HepG2 (cell line): ENCODE measurements around the gene TMEM158. TPM values are rescaled to one million over a fixed set of nuclear protein-coding genes. Genes with fewer than 3 reads are reported as not detected.
A peak's percentile ranks its signal among the peaks of the same experiment; 100 is the strongest.

Experiments
- ATAC-seq: fragments of 200-7000 bp; cut with Tn5 transposase; 3 replicates; pipeline ENCODE4 v1.9.1; 2020; ENCODE audit warnings: mild to moderate bottlenecking, moderate library complexity
- BruUV-seq: library from RNA; stranded (reverse); fragments of 400-500 nt; replicated peaks from 2 replicates; lab custom pipeline; 2021; lab: Mats Ljungman, UMichigan
- CTCF ChIA-PET: fragments of 300-600 bp; formaldehyde crosslinking; extraction: SDS; loops from one replicate; lab custom pipeline; 2021; ENCODE audit warnings: low total read pairs, inconsistent platforms, low intra/inter-chr PET ratio; lab: Yijun Ruan, JAX
- POLR2A ChIA-PET: fragments of 350-600 bp; sonication (Branson Sonifier 250); formaldehyde crosslinking; loops from one replicate; lab custom pipeline; 2020; ENCODE audit warnings: antibody characterized with exemption, inconsistent platforms; lab: Yijun Ruan, JAX
- DNase-seq: peaks from one replicate; pipeline ENCODE4 v3.0.0-alpha.2; 2015; ENCODE audit warnings: low spot score
- FAIRE-seq: peaks from 3 replicates; lab custom pipeline; 2011; peaks lifted over from hg19 to GRCh38; lab: Jason Lieb, UNC
- H2AFZ ChIP-seq: one replicate; pipeline ENCODE4 v1.6.1; 2011; ENCODE audit warnings: low read length, inconsistent platforms
- H3K27ac ChIP-seq: fragments of 300-600 bp; 3 replicates; pipeline ENCODE4 v1.8.0; 2011; ENCODE audit warnings: mixed run types, mild to moderate bottlenecking, mixed read lengths, low read length, inconsistent platforms; ENCODE audit not compliant: insufficient read depth; ENCODE audit errors: extremely low read length
- H3K27me3 ChIP-seq, 2 experiments: fragments of 200-600 bp in 1 of 2; 2 replicates in 1 of 2; 3 replicates in 1 of 2; pipeline versions ENCODE4 v1.6.0 to v1.8.0; 2011; ENCODE audit warnings: low read length in 2 of 2, mild to moderate bottlenecking in 2 of 2, moderate library complexity in 2 of 2, inconsistent platforms in 1 of 2; ENCODE audit not compliant: insufficient read depth in 2 of 2, control insufficient read depth in 1 of 2
- H3K36me3 ChIP-seq, 2 experiments: fragments of 200-600 bp in 1 of 2; replicated peaks in 1 of 2; 2 replicates in 1 of 2; 3 replicates in 1 of 2; pipeline versions ENCODE4 v1.5.1 to v1.8.0; 2011; ENCODE audit warnings: low read length in 2 of 2, inconsistent platforms in 1 of 2; ENCODE audit not compliant: insufficient read depth in 2 of 2, control insufficient read depth in 1 of 2
- H3K4me1 ChIP-seq: 2 replicates; pipeline ENCODE4 v1.5.1; 2012; ENCODE audit warnings: low read length, inconsistent platforms; ENCODE audit not compliant: insufficient read depth
- H3K4me2 ChIP-seq: 2 replicates; pipeline ENCODE4 v1.6.0; 2011; ENCODE audit warnings: low read depth, low read length, inconsistent platforms
- H3K4me3 ChIP-seq, 3 experiments: fragments of 200-600 bp in 1 of 3; sonication (generic), shearing (Covaris generic) in 1 of 3; replicated peaks in 1 of 3; 2 replicates each; pipeline ENCODE4 v1.5.1; 2011 to 2016; ENCODE audit warnings: low read length in 3 of 3, inconsistent platforms in 2 of 3, low read depth in 2 of 3, mild to moderate bottlenecking in 2 of 3, control low read depth in 1 of 3, mixed read lengths in 1 of 3; ENCODE audit not compliant: insufficient read depth in 1 of 3
- H3K79me2 ChIP-seq: one replicate; pipeline ENCODE4 v1.6.1; 2011; ENCODE audit warnings: low read length, inconsistent platforms; ENCODE audit not compliant: insufficient read depth
- H3K9ac ChIP-seq: 2 replicates; pipeline ENCODE4 v1.6.0; 2011; ENCODE audit warnings: mild to moderate bottlenecking, low read depth, low read length, inconsistent platforms; ENCODE audit not compliant: insufficient read depth
- H3K9me3 ChIP-seq: 2 replicates; pipeline ENCODE4 v1.5.1; 2012; ENCODE audit warnings: mild to moderate bottlenecking, low read length
- H4K20me1 ChIP-seq: 2 replicates; pipeline ENCODE4 v1.6.0; 2011; ENCODE audit warnings: inconsistent platforms, mild to moderate bottlenecking, low read length, moderate library complexity; ENCODE audit not compliant: insufficient read depth
- HNRNPLL ChIP-seq: fragments of 200-400 bp; formaldehyde crosslinking; IDR thresholded peaks from 2 replicates; pipeline ENCODE4 v1.6.1; 2017; ENCODE audit warnings: mild to moderate bottlenecking, low read depth, low read length; ENCODE audit not compliant: poor library complexity, severe bottlenecking
- RELA ChIP-seq: sonication (generic); formaldehyde crosslinking; IDR thresholded peaks from 2 replicates; pipeline ENCODE4 v1.4.0; 2020; ENCODE audit warnings: missing genetic modification reagents
- ZNF777 ChIP-seq: sonication (generic); formaldehyde crosslinking; IDR thresholded peaks from 2 replicates; pipeline ENCODE4 v1.4.0; 2020; ENCODE audit warnings: missing genetic modification reagents
- WGBS: methylation state at CpG from one replicate; pipeline ENCODE4 v1.1.6; 2017; ENCODE audit warnings: low lambda C conversion rate; 5-methylcytosine and 5-hydroxymethylcytosine counted together
- in situ Hi-C: cut with HindIII; loops from 2 replicates; pipeline ENCODE4 v1.10.0; 2017; ENCODE audit warnings: low pct_unique_long_range_greater_than_20kb; ENCODE audit not compliant: extremely low pct_ligation_motif_present
- intact Hi-C: fragments of 100-400 bp; cut with micrococcal nuclease; formaldehyde crosslinking; loops from one replicate; pipeline ENCODE4 v1.10.0; 2022; ENCODE audit not compliant: unreplicated experiment
- polyA plus RNA-seq, 8 experiments: library from polyadenylated mRNA; depleted of rRNA in 3 of 8; stranded (reverse) in 7 of 8; unstranded in 1 of 8; fragments of >200 nt; fragmentation: Illumina TruSeq in 4 of 8; extraction: Trizol in 4 of 8; gene quantifications; 2 replicates each; pipeline versions ENCODE4 v1.2.1 to v1.2.3, GENCODE V29; 2011 to 2016; ENCODE audit warnings: low read depth in 4 of 8, missing spikeins in 1 of 8, mixed read lengths in 1 of 8; ENCODE audit not compliant: insufficient read depth in 1 of 8
- total RNA-seq, 5 experiments: library from RNA; depleted of rRNA; stranded (reverse); fragments of >200 nt; fragmentation: Illumina TruSeq; extraction: Trizol; gene quantifications; 2 replicates each; pipeline ENCODE4 v1.2.3, GENCODE V29; 2016; ENCODE audit warnings: low read depth in 1 of 5
- TF ChIP-seq, protein P1 (sequence below): sonication (generic); formaldehyde crosslinking; IDR thresholded peaks from 2 replicates; pipeline ENCODE4 v1.4.0; 2020; ENCODE audit warnings: mild to moderate bottlenecking, missing genetic modification reagents
- TF ChIP-seq, protein P2 (sequence below): sonication (generic); formaldehyde crosslinking; IDR thresholded peaks from 2 replicates; pipeline ENCODE4 v1.4.0; 2020; ENCODE audit warnings: mild to moderate bottlenecking, missing genetic modification reagents

TMEM158 gene
- total and polyA plus RNA-seq, 2 of the 13 experiments (the other 11 are each of a cell fraction or from before 2014, with no cell fraction given): 0.13 TPM; not detected in 1

DNA sequence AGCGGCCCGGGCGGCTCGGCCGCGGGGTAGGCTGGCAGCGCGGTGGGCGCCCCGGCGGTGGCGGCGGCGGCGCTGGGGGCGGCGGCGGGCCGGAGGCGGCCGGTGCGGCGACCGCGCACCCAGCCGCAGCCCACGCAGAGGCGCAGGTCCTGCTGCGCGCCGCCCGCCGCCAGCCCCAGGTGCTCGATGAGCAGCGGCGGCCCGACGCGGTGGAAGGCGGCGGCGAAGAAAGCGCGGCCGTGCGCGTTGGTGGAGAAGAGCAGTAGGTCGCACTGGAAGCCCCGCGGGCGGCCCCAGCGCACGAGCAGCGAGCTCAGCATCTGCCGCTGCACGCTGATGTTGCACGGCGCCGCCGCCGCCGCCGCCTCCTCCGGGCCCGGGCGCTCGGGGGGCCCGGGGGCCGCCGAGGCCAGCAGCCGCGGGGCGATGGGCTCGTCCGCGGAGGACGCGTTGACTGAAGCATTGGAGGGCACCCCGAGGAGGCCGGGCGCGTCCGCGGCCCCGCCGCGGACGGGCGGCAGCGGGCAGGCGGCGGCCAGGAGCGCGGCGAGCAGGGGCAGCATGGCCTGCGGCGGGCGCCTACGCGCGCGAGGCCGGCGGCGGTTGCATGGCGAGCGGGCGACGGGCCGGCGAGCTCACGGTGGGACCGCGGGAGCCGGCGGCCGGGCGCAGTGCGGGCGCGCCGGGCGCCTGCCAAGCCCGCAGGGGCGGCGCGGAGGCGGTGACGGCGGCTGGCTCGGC is 452 bp downstream of the TMEM158 start:
- ChIA-PET POLR2A (no interaction called here), CTCF (interaction anchor here (1.1 to 1.3 kb wide), 2 partner anchors 274 to 853 kb away, joined by 3 read pairs; no protein-coding TSS in a partner anchor)
- no peak overlapping the region for H3K27ac ChIP-seq
- intact Hi-C loops: loop anchor here (5.0 kb wide), 2 partner anchors 272 to 287 kb away; no protein-coding TSS in a partner anchor
- BruUV-seq: no TSS peak
- H3K4me3 ChIP-seq: peak overlapping the region; percentile 30 to 67 (median 47); a peak in 4 of 6 replicates
- H3K27me3 ChIP-seq: peaks cover 4 to 68% of the 10 kb centered on the region in 2 experiments; a peak in 4 of 5 replicates
- H3K4me2 ChIP-seq: peak overlapping the region; percentile 74
- FAIRE-seq (no peak), ATAC-seq (no peak; the same call in 2 of the 3 replicates), DNase-seq (no peak)
- TF ChIP-seq, protein P1, sequence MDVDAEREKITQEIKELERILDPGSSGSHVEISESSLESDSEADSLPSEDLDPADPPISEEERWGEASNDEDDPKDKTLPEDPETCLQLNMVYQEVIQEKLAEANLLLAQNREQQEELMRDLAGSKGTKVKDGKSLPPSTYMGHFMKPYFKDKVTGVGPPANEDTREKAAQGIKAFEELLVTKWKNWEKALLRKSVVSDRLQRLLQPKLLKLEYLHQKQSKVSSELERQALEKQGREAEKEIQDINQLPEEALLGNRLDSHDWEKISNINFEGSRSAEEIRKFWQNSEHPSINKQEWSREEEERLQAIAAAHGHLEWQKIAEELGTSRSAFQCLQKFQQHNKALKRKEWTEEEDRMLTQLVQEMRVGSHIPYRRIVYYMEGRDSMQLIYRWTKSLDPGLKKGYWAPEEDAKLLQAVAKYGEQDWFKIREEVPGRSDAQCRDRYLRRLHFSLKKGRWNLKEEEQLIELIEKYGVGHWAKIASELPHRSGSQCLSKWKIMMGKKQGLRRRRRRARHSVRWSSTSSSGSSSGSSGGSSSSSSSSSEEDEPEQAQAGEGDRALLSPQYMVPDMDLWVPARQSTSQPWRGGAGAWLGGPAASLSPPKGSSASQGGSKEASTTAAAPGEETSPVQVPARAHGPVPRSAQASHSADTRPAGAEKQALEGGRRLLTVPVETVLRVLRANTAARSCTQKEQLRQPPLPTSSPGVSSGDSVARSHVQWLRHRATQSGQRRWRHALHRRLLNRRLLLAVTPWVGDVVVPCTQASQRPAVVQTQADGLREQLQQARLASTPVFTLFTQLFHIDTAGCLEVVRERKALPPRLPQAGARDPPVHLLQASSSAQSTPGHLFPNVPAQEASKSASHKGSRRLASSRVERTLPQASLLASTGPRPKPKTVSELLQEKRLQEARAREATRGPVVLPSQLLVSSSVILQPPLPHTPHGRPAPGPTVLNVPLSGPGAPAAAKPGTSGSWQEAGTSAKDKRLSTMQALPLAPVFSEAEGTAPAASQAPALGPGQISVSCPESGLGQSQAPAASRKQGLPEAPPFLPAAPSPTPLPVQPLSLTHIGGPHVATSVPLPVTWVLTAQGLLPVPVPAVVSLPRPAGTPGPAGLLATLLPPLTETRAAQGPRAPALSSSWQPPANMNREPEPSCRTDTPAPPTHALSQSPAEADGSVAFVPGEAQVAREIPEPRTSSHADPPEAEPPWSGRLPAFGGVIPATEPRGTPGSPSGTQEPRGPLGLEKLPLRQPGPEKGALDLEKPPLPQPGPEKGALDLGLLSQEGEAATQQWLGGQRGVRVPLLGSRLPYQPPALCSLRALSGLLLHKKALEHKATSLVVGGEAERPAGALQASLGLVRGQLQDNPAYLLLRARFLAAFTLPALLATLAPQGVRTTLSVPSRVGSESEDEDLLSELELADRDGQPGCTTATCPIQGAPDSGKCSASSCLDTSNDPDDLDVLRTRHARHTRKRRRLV (CRISPR knock-in tag): no peak
- TF ChIP-seq ZNF777 (CRISPR knock-in tag) (peak; percentile 74; the same call in 1 of the 2 replicates), HNRNPLL (peak; percentile 67), RELA (CRISPR knock-in tag) (no peak)
- TF ChIP-seq, protein P2, sequence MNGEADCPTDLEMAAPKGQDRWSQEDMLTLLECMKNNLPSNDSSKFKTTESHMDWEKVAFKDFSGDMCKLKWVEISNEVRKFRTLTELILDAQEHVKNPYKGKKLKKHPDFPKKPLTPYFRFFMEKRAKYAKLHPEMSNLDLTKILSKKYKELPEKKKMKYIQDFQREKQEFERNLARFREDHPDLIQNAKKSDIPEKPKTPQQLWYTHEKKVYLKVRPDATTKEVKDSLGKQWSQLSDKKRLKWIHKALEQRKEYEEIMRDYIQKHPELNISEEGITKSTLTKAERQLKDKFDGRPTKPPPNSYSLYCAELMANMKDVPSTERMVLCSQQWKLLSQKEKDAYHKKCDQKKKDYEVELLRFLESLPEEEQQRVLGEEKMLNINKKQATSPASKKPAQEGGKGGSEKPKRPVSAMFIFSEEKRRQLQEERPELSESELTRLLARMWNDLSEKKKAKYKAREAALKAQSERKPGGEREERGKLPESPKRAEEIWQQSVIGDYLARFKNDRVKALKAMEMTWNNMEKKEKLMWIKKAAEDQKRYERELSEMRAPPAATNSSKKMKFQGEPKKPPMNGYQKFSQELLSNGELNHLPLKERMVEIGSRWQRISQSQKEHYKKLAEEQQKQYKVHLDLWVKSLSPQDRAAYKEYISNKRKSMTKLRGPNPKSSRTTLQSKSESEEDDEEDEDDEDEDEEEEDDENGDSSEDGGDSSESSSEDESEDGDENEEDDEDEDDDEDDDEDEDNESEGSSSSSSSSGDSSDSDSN (CRISPR knock-in tag): peak; percentile 11; the same call in 1 of the 2 replicates
- H3K4me1 ChIP-seq: 0 out of 2 replicates have a peak, but pooled peaks cover 5% of the 10 kb centered on the region
- H3K9me3 ChIP-seq: no peaks in the 10 kb centered on the region
- in situ Hi-C loops: loop anchor here (10.0 to 25.0 kb wide), 2 partner anchors 439 to 687 kb away; no protein-coding TSS in a partner anchor
- no peak overlapping the region for H2AFZ ChIP-seq
- no peak overlapping the region for H3K9ac ChIP-seq
- no CpG with 5 or more reads among the region's 131 CpGs for WGBS
- H3K79me2 ChIP-seq: no peaks in the 10 kb centered on the region
- no peaks in the 10 kb centered on the region for H3K36me3 ChIP-seq
- no peaks in the 10 kb centered on the region for H4K20me1 ChIP-seq
